H1 (cell line): ENCODE data around the gene SMIM20. TPM values are rescaled to one million over a fixed set of nuclear protein-coding genes. Genes with fewer than 3 reads are reported as not detected.

Source experiments
- CEBPB ChIP-seq: IDR thresholded peaks from 2 replicates; pipeline ENCODE4 v1.6.1; 2012; ENCODE audit warnings: low read depth, low read length
- CHD1 ChIP-seq: IDR thresholded peaks from 2 replicates; pipeline ENCODE4 v1.6.1; 2012; ENCODE audit warnings: low read depth, low read length, improper control_type of control experiment
- HDAC2 ChIP-seq, 2 experiments: fragments of 300-600 bp in 1 of 2; sonication (generic) in 1 of 2; IDR thresholded peaks; 2 replicates each; pipeline ENCODE4 v1.6.1; 2011 to 2012; ENCODE audit warnings: low read depth in 2 of 2, low read length in 2 of 2, mild to moderate bottlenecking in 2 of 2, moderate library complexity in 2 of 2, borderline replicate concordance in 1 of 2, inconsistent platforms in 1 of 2
- POLR2A ChIP-seq, 2 experiments: IDR thresholded peaks; 1 replicate in 1 of 2; 2 replicates in 1 of 2; pipeline ENCODE4 v1.6.1; 2011; ENCODE audit warnings: low read depth in 2 of 2, low read length in 2 of 2, mild to moderate bottlenecking in 2 of 2; ENCODE audit errors: control extremely low read depth in 1 of 2
- SIRT6 ChIP-seq: IDR thresholded peaks from one replicate; pipeline ENCODE4 v1.7.1; 2012; ENCODE audit warnings: low read length, inconsistent platforms
- ZNF274 ChIP-seq: IDR thresholded peaks from 2 replicates; pipeline ENCODE4 v1.7.0; 2012; ENCODE audit warnings: low read length, borderline replicate concordance; ENCODE audit errors: extremely low read depth
- polyA plus RNA-seq, 7 experiments: library from polyadenylated mRNA; depleted of rRNA in 3 of 7; stranded (reverse) in 5 of 7; unstranded in 2 of 7; fragments of >200 nt in 5 of 7; fragments of 200-250 nt in 2 of 7; gene quantifications; 1 replicate in 5 of 7; 2 replicates in 1 of 7; 4 replicates in 1 of 7; pipeline versions ENCODE4 v1.2.1 to v1.2.3, GENCODE V29; 2011 to 2013; ENCODE audit warnings: missing spikeins in 2 of 7, mixed read lengths in 2 of 7
- total RNA-seq: library from RNA; stranded (reverse); fragmentation: NEBNext Ultra II Directional; extraction: Animal tissue kit (Norgen Biotek cat#: 25700); gene quantifications from 2 replicates; pipeline ENCODE4 v1.2.1, GENCODE V29; 2021
- TF ChIP-seq, protein P1 (sequence below): IDR thresholded peaks from 2 replicates; pipeline ENCODE4 v1.6.1; 2011; ENCODE audit warnings: low read depth, mild to moderate bottlenecking, low read length; ENCODE audit not compliant: insufficient read depth

Gene SMIM20
- total and polyA plus RNA-seq, 2 of the 8 experiments (the other 6 are each of a cell fraction or from before 2014, with no cell fraction given) = 21.9 to 36.9 TPM

DNA sequence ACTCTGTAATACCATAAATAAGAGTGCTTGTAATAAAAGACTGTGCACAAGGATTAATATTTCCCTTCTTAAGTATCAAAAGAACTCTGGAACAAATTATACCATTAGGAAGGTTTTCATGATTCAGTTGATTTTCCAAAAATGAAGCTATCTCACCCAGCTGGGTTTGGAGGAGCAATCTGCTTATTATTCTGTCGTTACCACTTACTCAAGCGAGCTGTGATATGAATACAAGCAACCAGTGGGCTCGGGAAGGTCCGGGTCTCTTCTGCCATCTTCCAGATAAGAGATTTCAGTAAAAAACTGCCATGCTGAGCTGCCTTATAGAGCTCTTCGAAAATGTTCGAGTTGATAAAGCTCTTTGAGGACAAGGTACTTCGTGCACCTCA lies 15.3 kb downstream of the SMIM20 start (continued):
- TF ChIP-seq, protein P1, sequence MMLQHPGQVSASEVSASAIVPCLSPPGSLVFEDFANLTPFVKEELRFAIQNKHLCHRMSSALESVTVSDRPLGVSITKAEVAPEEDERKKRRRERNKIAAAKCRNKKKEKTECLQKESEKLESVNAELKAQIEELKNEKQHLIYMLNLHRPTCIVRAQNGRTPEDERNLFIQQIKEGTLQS = no peak
- TF ChIP-seq CEBPB = no peak
- no peak for TF ChIP-seq ZNF274
- TF ChIP-seq HDAC2 (IDR thresholded peaks at IDR 0.05; ENCODE audit: borderline replicate concordance in 1 of 2, low read depth in 2 of 2, low read length in 2 of 2) = no peak
- no peak for TF ChIP-seq POLR2A (IDR thresholded peaks at IDR 0.05; ENCODE audit: control extremely low read depth in 1 of 2, low read depth in 2 of 2, low read length in 2 of 2)
- no peak for TF ChIP-seq CHD1
- TF ChIP-seq SIRT6 = no peak
